ELF-1 (cell line): ENCODE data around the gene FAM8A1.
"Not testable (repeated sequence)": the region's sequence is repeated elsewhere in the genome, so short reads cannot be mapped to it uniquely, and the experiment has no call there.

Experiments used
- DNase-seq: peaks from one replicate; pipeline ENCODE4 v3.0.0-alpha.2; 2016; ENCODE audit warnings: low read depth, low spot score

FAM8A1 gene

GRCh38 chr6:17599877-17600526 is at the start of gene FAM8A1:
TSS of gene FAM8A1 (plus strand) at chr6:17600302. CDS start at chr6:17600410, 108 bp downstream.
- DNase-seq: peak; percentile 95

- DNase-seq: no peak
Observed at GRCh38 chr6:17551383-17551958, 48.6 kb upstream of the FAM8A1 start.

- no peak for DNase-seq
Observed at GRCh38 chr6:17552861-17553260, 47.2 kb upstream of the FAM8A1 start.

GRCh38 chr6:17556014-17556413 is 44.1 kb upstream of the FAM8A1 start:
- no peak for DNase-seq

- DNase-seq: no peak
Observed at GRCh38 chr6:17562636-17563035, 37.5 kb upstream of the FAM8A1 start.

- DNase-seq: no peak
Observed at GRCh38 chr6:17565399-17565798, 34.7 kb upstream of the FAM8A1 start.

- DNase-seq: no peak
Observed at GRCh38 chr6:17574866-17575560, 25.1 kb upstream of the FAM8A1 start.

GRCh38 chr6:17577059-17577458 is 23.0 kb upstream of the FAM8A1 start:
- DNase-seq: no peak

GRCh38 chr6:17580518-17581048 is 19.5 kb upstream of the FAM8A1 start:
- peak; percentile 84 for DNase-seq

GRCh38 chr6:17581282-17581681 is 18.8 kb upstream of the FAM8A1 start:
- peak; percentile 8 for DNase-seq

GRCh38 chr6:17583811-17584210 is 16.3 kb upstream of the FAM8A1 start:
- no peak for DNase-seq

- peak; percentile 41 for DNase-seq
Observed at GRCh38 chr6:17584241-17584803, 15.8 kb upstream of the FAM8A1 start.

- peak; percentile 31 for DNase-seq
Observed at GRCh38 chr6:17585766-17586490, 14.2 kb upstream of the FAM8A1 start.

- DNase-seq: not testable (repeated sequence)
Observed at GRCh38 chr6:17586623-17587022, 13.5 kb upstream of the FAM8A1 start.

- DNase-seq: no peak
Observed at GRCh38 chr6:17588011-17588410, 12.1 kb upstream of the FAM8A1 start.

GRCh38 chr6:17589406-17590096 is 10.6 kb upstream of the FAM8A1 start:
- DNase-seq: peak; percentile 13

GRCh38 chr6:17591287-17591686 is 8.8 kb upstream of the FAM8A1 start:
- no peak for DNase-seq

- DNase-seq: no peak
Observed at GRCh38 chr6:17593246-17593645, 6.9 kb upstream of the FAM8A1 start.

GRCh38 chr6:17596085-17596484 is 4.0 kb upstream of the FAM8A1 start:
- no peak for DNase-seq

- peak; percentile 70 for DNase-seq
Observed at GRCh38 chr6:17600527-17601385, 654 bp downstream of the FAM8A1 start.
